ENCODE results near the gene TGFB3.

DNA sequence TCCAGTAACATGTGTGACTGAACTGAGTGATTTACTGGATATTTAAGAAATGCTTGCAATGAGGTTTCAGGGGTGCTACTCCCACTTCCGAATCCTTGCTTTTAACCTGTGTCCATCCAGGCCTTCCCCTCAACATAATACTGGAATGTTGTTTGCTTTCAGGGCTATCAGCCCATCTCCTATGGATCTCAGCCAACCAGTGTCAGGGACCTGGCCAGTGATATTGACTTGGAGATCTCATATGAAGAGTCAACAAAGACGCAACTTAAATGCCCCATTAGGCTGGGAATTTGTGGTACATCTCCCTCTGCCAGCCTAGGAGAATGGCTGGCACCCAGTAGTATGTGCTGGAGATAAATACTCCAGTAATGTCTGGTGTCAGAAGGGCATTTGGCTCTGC lies 2.9 kb upstream of the TGFB3 start:
- TF ChIP-seq, protein P1, sequence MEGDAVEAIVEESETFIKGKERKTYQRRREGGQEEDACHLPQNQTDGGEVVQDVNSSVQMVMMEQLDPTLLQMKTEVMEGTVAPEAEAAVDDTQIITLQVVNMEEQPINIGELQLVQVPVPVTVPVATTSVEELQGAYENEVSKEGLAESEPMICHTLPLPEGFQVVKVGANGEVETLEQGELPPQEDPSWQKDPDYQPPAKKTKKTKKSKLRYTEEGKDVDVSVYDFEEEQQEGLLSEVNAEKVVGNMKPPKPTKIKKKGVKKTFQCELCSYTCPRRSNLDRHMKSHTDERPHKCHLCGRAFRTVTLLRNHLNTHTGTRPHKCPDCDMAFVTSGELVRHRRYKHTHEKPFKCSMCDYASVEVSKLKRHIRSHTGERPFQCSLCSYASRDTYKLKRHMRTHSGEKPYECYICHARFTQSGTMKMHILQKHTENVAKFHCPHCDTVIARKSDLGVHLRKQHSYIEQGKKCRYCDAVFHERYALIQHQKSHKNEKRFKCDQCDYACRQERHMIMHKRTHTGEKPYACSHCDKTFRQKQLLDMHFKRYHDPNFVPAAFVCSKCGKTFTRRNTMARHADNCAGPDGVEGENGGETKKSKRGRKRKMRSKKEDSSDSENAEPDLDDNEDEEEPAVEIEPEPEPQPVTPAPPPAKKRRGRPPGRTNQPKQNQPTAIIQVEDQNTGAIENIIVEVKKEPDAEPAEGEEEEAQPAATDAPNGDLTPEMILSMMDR (IDR thresholded peaks at IDR 0.05 in 8 of 11, conservative IDR thresholded peaks at IDR 0.05 in 3 of 11) = no peak
- TF ChIP-seq POLR2A (IDR thresholded peaks at IDR 0.05) = no peak
